NOMO-1 (cell line): ENCODE measurements around the gene TMEM45B.
"Not testable (repeated sequence)": the region's sequence is repeated elsewhere in the genome, so short reads cannot be mapped to it uniquely, and the experiment has no call there.

Source experiments
- DNase-seq, 2 experiments: peaks; one replicate each; lab custom pipeline; 2025; ENCODE audit not compliant: unreplicated experiment in 2 of 2; lab: John Stamatoyannopoulos, UW

TMEM45B gene

GRCh38 chr11:129849447-129850130 is 33.9 kb downstream of the TMEM45B start:
- no peak for DNase-seq

GRCh38 chr11:129852125-129852740 is 36.6 kb downstream of the TMEM45B start:
- DNase-seq: peak in 1 of 2 experiments; percentile 20

- DNase-seq: peak in 1 of 2 experiments; percentile 8
These were observed 38.0 kb downstream of the TMEM45B start for GRCh38 chr11:129853518-129854231.

GRCh38 chr11:129854232-129854805 is 38.7 kb downstream of the TMEM45B start:
- DNase-seq: no peak

- no peak for DNase-seq
These were observed 39.4 kb downstream of the TMEM45B start for GRCh38 chr11:129855086-129855485.

- no peak for DNase-seq
These were observed 40.4 kb downstream of the TMEM45B start for GRCh38 chr11:129856036-129856435.

- DNase-seq: no peak
These were observed 46.3 kb downstream of the TMEM45B start for GRCh38 chr11:129861702-129862522.

- DNase-seq: no peak
These were observed 49.2 kb downstream of the TMEM45B start for GRCh38 chr11:129864811-129865210.

- no peak for DNase-seq
These were observed 50.1 kb downstream of the TMEM45B start for GRCh38 chr11:129865701-129866100.

- DNase-seq: no peak
These were observed 50.7 kb downstream of the TMEM45B start for GRCh38 chr11:129866311-129866710.

GRCh38 chr11:129868626-129869025 is 53.0 kb downstream of the TMEM45B start:
- not testable (repeated sequence) for DNase-seq

GRCh38 chr11:129871914-129872313 is 56.3 kb downstream of the TMEM45B start:
- no peak for DNase-seq

- DNase-seq: no peak
These were observed 64.7 kb downstream of the TMEM45B start for GRCh38 chr11:129880311-129880710.

GRCh38 chr11:129881570-129882170 is 66.0 kb downstream of the TMEM45B start:
- DNase-seq: peak in 1 of 2 experiments; percentile 14

- no peak for DNase-seq
These were observed 68.9 kb downstream of the TMEM45B start for GRCh38 chr11:129884581-129884980.

GRCh38 chr11:129885381-129885780 is 69.7 kb downstream of the TMEM45B start:
- no peak for DNase-seq

- DNase-seq: no peak
These were observed 72.8 kb downstream of the TMEM45B start for GRCh38 chr11:129888451-129888850.

- DNase-seq: peak in 1 of 2 experiments; percentile 28
These were observed 78.9 kb downstream of the TMEM45B start for GRCh38 chr11:129894278-129895125.
